Vagina (tissue), 2 donors: ENCODE results near the gene LMNA.

Experiments used
- POLR2A ChIP-seq, 2 donors: fragments of 450-650 bp; IDR thresholded peaks; one replicate each; pipeline ENCODE4 v1.6.1; 2017; ENCODE audit warnings: antibody characterized with exemption in 2 of 2, mild to moderate bottlenecking in 2 of 2, moderate library complexity in 2 of 2
- TF ChIP-seq, protein P1 (sequence below), 3 experiments: fragments of 450-650 bp in 2 of 3; fragments of 200-600 bp in 1 of 3; sonication (generic) in 1 of 3; IDR thresholded peaks; one replicate each; pipeline ENCODE4 v1.5.1; 2017 to 2019; ENCODE audit warnings: antibody characterized with exemption in 3 of 3, mild to moderate bottlenecking in 2 of 3, moderate library complexity in 2 of 3

DNA sequence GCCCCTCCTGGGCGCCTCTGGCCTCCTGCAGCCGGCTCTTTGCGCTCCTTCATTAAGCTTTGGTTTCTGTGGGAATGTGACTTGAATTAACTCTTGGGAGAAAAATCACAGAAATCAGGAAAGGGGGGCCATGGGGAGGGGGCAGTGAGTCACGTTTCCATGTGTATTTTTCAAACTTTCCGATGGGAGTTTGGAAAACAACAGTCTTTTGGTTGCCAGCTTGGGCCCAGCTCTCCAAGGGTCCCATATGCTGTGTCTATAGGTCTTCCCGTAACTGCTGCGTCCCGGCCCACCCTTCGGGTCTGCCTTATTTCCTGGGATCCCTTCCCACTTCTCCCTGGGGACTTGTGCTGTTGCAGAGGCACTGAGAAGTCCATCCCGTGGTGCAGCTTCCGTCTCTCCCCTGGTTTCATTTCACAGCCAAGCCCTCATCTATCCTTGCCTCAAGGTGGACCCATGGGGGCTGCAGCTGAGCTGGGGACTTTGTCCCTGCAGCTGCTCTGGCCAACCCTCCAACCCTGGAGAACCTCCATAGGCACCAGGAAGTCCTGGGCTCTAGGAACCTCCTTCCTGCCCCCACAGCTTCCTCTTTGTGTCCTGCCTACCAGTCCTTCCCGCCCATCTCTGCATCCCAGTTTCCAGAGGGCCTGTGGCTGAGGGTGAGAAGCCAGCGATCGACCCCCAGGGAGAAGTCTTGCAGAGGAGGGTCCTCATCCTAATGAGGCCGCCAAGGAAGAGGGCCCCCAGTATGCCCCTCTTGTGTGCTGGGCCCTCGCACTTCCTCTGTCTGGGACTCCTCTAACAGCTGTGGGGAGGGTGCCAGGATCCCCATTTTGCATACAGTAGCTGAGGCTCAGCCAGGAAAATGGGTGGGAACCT lies 11.6 kb upstream of the LMNA start:
- TF ChIP-seq, protein P1, sequence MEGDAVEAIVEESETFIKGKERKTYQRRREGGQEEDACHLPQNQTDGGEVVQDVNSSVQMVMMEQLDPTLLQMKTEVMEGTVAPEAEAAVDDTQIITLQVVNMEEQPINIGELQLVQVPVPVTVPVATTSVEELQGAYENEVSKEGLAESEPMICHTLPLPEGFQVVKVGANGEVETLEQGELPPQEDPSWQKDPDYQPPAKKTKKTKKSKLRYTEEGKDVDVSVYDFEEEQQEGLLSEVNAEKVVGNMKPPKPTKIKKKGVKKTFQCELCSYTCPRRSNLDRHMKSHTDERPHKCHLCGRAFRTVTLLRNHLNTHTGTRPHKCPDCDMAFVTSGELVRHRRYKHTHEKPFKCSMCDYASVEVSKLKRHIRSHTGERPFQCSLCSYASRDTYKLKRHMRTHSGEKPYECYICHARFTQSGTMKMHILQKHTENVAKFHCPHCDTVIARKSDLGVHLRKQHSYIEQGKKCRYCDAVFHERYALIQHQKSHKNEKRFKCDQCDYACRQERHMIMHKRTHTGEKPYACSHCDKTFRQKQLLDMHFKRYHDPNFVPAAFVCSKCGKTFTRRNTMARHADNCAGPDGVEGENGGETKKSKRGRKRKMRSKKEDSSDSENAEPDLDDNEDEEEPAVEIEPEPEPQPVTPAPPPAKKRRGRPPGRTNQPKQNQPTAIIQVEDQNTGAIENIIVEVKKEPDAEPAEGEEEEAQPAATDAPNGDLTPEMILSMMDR (IDR thresholded peaks at IDR 0.05), result no peak
- TF ChIP-seq POLR2A (IDR thresholded peaks at IDR 0.05), result no peak
